HepG2 (cell line): ENCODE results near the gene ASAP2. TPM values are rescaled to one million over a fixed set of nuclear protein-coding genes. Genes with fewer than 3 reads are reported as not detected.

Experiments used
- ATAD3A ChIP-seq: sonication (generic); formaldehyde crosslinking; IDR thresholded peaks from 2 replicates; pipeline ENCODE4 v1.4.0; 2020; ENCODE audit warnings: missing genetic modification reagents
- BCL6 ChIP-seq: IDR thresholded peaks from 2 replicates; pipeline ENCODE4 v1.6.1; 2016; ENCODE audit warnings: missing genetic modification reagents, missing compliant biosample characterization
- HDAC1 ChIP-seq: sonication (generic); formaldehyde crosslinking; IDR thresholded peaks from 2 replicates; pipeline ENCODE4 v1.5.1; 2020; ENCODE audit warnings: mild to moderate bottlenecking, missing genetic modification reagents
- HNF4G ChIP-seq, 2 experiments: sonication (generic) in 1 of 2; formaldehyde crosslinking in 1 of 2; IDR thresholded peaks; 2 replicates each; pipeline versions ENCODE4 v1.4.0 to v1.6.1; 2011 to 2020; ENCODE audit warnings: borderline replicate concordance in 2 of 2, low read depth in 2 of 2, mild to moderate bottlenecking in 2 of 2, low read length in 1 of 2, missing genetic modification reagents in 1 of 2, moderate library complexity in 1 of 2
- KDM1A ChIP-seq: IDR thresholded peaks from 2 replicates; pipeline ENCODE4 v1.6.1; 2016; ENCODE audit warnings: missing compliant biosample characterization
- KLF9 ChIP-seq: IDR thresholded peaks from 2 replicates; pipeline ENCODE4 v1.6.1; 2016; ENCODE audit warnings: low read depth
- MAFK ChIP-seq, 2 experiments: IDR thresholded peaks in 1 of 2; conservative IDR thresholded peaks in 1 of 2; 2 replicates each; pipeline ENCODE4 v1.6.1; 2011; ENCODE audit warnings: improper control_type of control experiment in 2 of 2, low read length in 2 of 2
- MXI1 ChIP-seq: IDR thresholded peaks from 3 replicates; pipeline ENCODE4 v1.6.1; 2012; ENCODE audit warnings: low read depth, low read length, inconsistent platforms, borderline replicate concordance
- NCOA2 ChIP-seq: sonication (generic); formaldehyde crosslinking; IDR thresholded peaks from 2 replicates; pipeline ENCODE4 v1.8.0; 2022; ENCODE audit warnings: inconsistent platforms
- NCOR1 ChIP-seq: fragments of 200-600 bp; sonication (generic); IDR thresholded peaks from 2 replicates; pipeline ENCODE4 v1.7.0; 2017; ENCODE audit warnings: antibody characterized with exemption, low read length, borderline replicate concordance
- NFE2L2 ChIP-seq: fragments of 150-350 bp; IDR thresholded peaks from 2 replicates; pipeline ENCODE4 v1.6.1; 2014; ENCODE audit warnings: low read length
- NR2F2 ChIP-seq: IDR thresholded peaks from 2 replicates; pipeline ENCODE4 v1.6.1; 2012; ENCODE audit warnings: low read depth, inconsistent platforms, borderline replicate concordance
- PAWR ChIP-seq: sonication (generic); formaldehyde crosslinking; IDR thresholded peaks from 2 replicates; pipeline ENCODE4 v1.4.0; 2020; ENCODE audit warnings: missing genetic modification reagents, mild to moderate bottlenecking, borderline replicate concordance
- PAX8 ChIP-seq: sonication (generic); formaldehyde crosslinking; IDR thresholded peaks from 2 replicates; pipeline ENCODE4 v1.8.0; 2022; ENCODE audit warnings: mild to moderate bottlenecking, missing genetic modification reagents, borderline replicate concordance
- SOX6 ChIP-seq, 2 experiments: fragments of 450-650 bp in 1 of 2; sonication (generic) in 1 of 2; formaldehyde crosslinking in 1 of 2; IDR thresholded peaks; 2 replicates each; pipeline versions ENCODE4 v1.4.0 to v1.6.1; 2017 to 2020; ENCODE audit warnings: antibody characterized with exemption in 1 of 2, mild to moderate bottlenecking in 1 of 2, missing genetic modification reagents in 1 of 2
- SP2 ChIP-seq: sonication (generic); formaldehyde crosslinking; IDR thresholded peaks from 2 replicates; pipeline ENCODE4 v1.5.1; 2020; ENCODE audit warnings: mild to moderate bottlenecking, missing genetic modification reagents
- TBX2 ChIP-seq: sonication (generic); formaldehyde crosslinking; IDR thresholded peaks from 2 replicates; pipeline ENCODE4 v1.5.0; 2020; ENCODE audit warnings: missing genetic modification reagents, mild to moderate bottlenecking, borderline replicate concordance
- U2AF1 ChIP-seq: fragments of 200-400 bp; formaldehyde crosslinking; optimal IDR thresholded peaks from 2 replicates; pipeline ENCODE3; 2017; ENCODE audit warnings: mild to moderate bottlenecking, low read depth, low read length
- ZMYM4 ChIP-seq: sonication (generic); formaldehyde crosslinking; IDR thresholded peaks from 2 replicates; pipeline ENCODE4 v1.8.1; 2023; ENCODE audit warnings: mild to moderate bottlenecking, missing genetic modification reagents
- ZNF354B ChIP-seq: sonication (generic); formaldehyde crosslinking; IDR thresholded peaks from 2 replicates; pipeline ENCODE4 v1.8.0; 2022; ENCODE audit warnings: mild to moderate bottlenecking, missing genetic modification reagents
- ZNF629 ChIP-seq: sonication (generic); formaldehyde crosslinking; conservative IDR thresholded peaks from 2 replicates; pipeline ENCODE4 v1.5.0; 2020; ENCODE audit warnings: missing genetic modification reagents
- ZNF782 ChIP-seq: sonication (generic); formaldehyde crosslinking; IDR thresholded peaks from 2 replicates; pipeline ENCODE4 v1.4.0; 2020; ENCODE audit warnings: missing genetic modification reagents, mild to moderate bottlenecking, borderline replicate concordance
- ZSCAN22 ChIP-seq: sonication (generic); formaldehyde crosslinking; IDR thresholded peaks from 2 replicates; pipeline ENCODE4 v1.4.0; 2020; ENCODE audit warnings: mild to moderate bottlenecking, missing genetic modification reagents
- polyA plus RNA-seq, 8 experiments: library from polyadenylated mRNA; depleted of rRNA in 3 of 8; stranded (reverse) in 7 of 8; unstranded in 1 of 8; fragments of >200 nt; fragmentation: Illumina TruSeq in 4 of 8; extraction: Trizol in 4 of 8; gene quantifications; 2 replicates each; pipeline versions ENCODE4 v1.2.1 to v1.2.3, GENCODE V29; 2011 to 2016; ENCODE audit warnings: low read depth in 4 of 8, missing spikeins in 1 of 8, mixed read lengths in 1 of 8; ENCODE audit not compliant: insufficient read depth in 1 of 8
- total RNA-seq, 5 experiments: library from RNA; depleted of rRNA; stranded (reverse); fragments of >200 nt; fragmentation: Illumina TruSeq; extraction: Trizol; gene quantifications; 2 replicates each; pipeline ENCODE4 v1.2.3, GENCODE V29; 2016; ENCODE audit warnings: low read depth in 1 of 5
- TF ChIP-seq, protein P1 (sequence below), 2 experiments: sonication (generic) in 1 of 2; formaldehyde crosslinking in 1 of 2; IDR thresholded peaks; 2 replicates each; pipeline versions ENCODE4 v1.4.0 to v1.6.1; 2016 to 2020; ENCODE audit warnings: borderline replicate concordance in 1 of 2, low read depth in 1 of 2, mild to moderate bottlenecking in 1 of 2, missing genetic modification reagents in 1 of 2
- TF ChIP-seq, protein P2 (sequence below): IDR thresholded peaks from 2 replicates; pipeline ENCODE4 v1.6.1; 2016; ENCODE audit warnings: mild to moderate bottlenecking

ASAP2 gene
- total and polyA plus RNA-seq, 2 of the 13 experiments (the other 11 are each of a cell fraction or from before 2014, with no cell fraction given): 7.3 to 22.3 TPM

DNA sequence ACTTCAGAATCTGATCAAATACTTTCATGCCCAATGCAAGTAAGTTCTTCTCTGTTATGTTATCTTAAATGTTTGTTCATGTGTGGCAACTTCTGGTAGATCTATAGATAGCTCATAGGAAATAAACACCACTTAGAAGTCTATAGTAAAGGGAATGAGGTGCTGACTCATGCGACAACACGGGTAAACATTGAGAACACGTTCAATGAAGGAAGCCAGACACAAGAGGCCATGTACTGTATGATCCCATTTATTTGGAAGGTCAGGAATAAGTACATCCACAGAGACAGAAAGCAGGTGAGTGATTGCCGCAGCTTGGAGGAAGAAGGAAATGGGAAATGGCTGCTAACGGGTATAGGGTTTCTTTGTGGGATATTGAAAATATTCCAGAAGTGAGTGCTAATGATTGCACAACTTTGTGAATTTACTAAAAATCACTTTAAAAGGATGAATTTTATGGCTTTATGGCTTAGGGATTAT is 121.3 kb downstream of the ASAP2 start (continued):
- TF ChIP-seq, protein P1, sequence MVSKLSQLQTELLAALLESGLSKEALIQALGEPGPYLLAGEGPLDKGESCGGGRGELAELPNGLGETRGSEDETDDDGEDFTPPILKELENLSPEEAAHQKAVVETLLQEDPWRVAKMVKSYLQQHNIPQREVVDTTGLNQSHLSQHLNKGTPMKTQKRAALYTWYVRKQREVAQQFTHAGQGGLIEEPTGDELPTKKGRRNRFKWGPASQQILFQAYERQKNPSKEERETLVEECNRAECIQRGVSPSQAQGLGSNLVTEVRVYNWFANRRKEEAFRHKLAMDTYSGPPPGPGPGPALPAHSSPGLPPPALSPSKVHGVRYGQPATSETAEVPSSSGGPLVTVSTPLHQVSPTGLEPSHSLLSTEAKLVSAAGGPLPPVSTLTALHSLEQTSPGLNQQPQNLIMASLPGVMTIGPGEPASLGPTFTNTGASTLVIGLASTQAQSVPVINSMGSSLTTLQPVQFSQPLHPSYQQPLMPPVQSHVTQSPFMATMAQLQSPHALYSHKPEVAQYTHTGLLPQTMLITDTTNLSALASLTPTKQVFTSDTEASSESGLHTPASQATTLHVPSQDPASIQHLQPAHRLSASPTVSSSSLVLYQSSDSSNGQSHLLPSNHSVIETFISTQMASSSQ (IDR thresholded peaks at IDR 0.05; ENCODE audit: low read depth): 0 out of 2 replicates have a peak, but pooled peaks have one; percentile 39
- TF ChIP-seq, protein P1 (CRISPR knock-in tag; IDR thresholded peaks at IDR 0.05; ENCODE audit: borderline replicate concordance): no peak
- TF ChIP-seq NR2F2 (peak; percentile 70), PAX8 (CRISPR knock-in tag) (no peak), BCL6 (peak; percentile 87), NCOR1 (no peak), NFE2L2 (peak; percentile 82; the same call in 1 of the 2 replicates), ZNF354B (CRISPR knock-in tag) (no peak), ZMYM4 (CRISPR knock-in tag) (no peak), KDM1A (CRISPR knock-in tag) (0 out of 2 replicates have a peak, but pooled peaks have one; percentile 29), TBX2 (CRISPR knock-in tag) (peak; percentile 32; the same call in 1 of the 2 replicates), ZSCAN22 (CRISPR knock-in tag) (no peak), HDAC1 (peak; percentile 51), PAWR (CRISPR knock-in tag) (no peak), KLF9 (CRISPR knock-in tag) (0 out of 2 replicates have a peak, but pooled peaks have one; percentile 53), ZNF782 (CRISPR knock-in tag) (no peak), SP2 (no peak), ATAD3A (no peak), SOX6 (IDR thresholded peaks at IDR 0.05) (no peak), SOX6 (CRISPR knock-in tag; IDR thresholded peaks at IDR 0.05) (peak; percentile 91), NCOA2 (CRISPR knock-in tag) (peak; percentile 86), ZNF629 (peak; percentile 34; the same call in 1 of the 2 replicates), U2AF1 (no peak), MXI1 (peak; percentile 48; the same call in 1 of the 3 replicates), MAFK (conservative IDR thresholded peaks at IDR 0.05 in 1 of 2, IDR thresholded peaks at IDR 0.05 in 1 of 2; ENCODE audit: low read length in 2 of 2) (peak; percentile 48 to 58; a peak in 2 of 4 replicates), HNF4G (IDR thresholded peaks at IDR 0.05; ENCODE audit: borderline replicate concordance, low read depth, low read length) (no peak), HNF4G (CRISPR knock-in tag; IDR thresholded peaks at IDR 0.05; ENCODE audit: borderline replicate concordance, low read depth) (no peak)
- TF ChIP-seq, protein P2, sequence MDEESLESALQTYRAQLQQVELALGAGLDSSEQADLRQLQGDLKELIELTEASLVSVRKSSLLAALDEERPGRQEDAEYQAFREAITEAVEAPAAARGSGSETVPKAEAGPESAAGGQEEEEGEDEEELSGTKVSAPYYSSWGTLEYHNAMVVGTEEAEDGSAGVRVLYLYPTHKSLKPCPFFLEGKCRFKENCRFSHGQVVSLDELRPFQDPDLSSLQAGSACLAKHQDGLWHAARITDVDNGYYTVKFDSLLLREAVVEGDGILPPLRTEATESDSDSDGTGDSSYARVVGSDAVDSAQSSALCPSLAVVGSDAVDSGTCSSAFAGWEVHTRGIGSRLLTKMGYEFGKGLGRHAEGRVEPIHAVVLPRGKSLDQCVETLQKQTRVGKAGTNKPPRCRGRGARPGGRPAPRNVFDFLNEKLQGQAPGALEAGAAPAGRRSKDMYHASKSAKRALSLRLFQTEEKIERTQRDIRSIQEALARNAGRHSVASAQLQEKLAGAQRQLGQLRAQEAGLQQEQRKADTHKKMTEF (CRISPR knock-in tag): peak; percentile 84
